ENCODE measurements around the gene TRPV2.
"Not testable (repeated sequence)": the region's sequence is repeated elsewhere in the genome, so short reads cannot be mapped to it uniquely, and the experiment has no call there.

TRPV2 gene

DNA sequence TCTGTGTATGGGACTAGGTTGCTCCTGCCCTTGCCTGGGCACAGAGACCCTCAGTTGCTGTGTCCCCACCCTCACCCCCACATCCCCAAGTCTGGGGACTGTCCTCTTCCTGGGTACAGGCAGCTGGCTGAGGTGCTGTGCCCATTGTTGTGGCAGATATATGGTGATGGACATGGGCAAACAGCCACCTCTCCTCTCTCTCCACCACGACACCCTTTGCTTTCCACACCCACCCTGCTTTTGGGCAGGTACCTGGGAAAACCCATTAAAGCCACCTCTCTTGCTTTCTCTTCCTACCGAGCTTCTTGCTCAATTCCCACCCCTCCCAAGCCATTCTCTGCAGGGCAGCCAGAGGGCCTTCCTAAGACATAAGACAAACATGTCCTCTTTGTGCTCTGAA lies 21.7 kb downstream of the TRPV2 start:
- DNase-seq, result no peak

DNA sequence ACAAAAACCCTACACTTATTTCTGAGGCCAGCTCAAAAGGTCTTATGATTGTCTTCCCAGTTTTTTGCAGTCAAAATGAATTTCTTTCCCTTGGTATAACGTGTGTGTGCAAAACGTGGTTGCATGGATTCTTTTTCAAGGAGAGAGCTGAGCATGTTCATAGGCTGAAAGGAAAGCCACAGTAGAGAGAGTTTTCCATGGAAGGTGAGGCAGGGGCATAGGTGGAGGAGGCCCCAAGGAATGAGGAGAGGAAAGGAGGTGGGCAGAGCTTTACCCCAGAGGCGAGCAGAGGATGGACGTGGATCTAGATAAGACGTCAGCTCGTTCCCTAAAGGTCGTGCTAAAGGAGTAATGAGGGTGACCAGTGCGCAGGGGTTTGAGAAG lies 22.8 kb downstream of the TRPV2 start:
- DNase-seq, result no peak

DNA sequence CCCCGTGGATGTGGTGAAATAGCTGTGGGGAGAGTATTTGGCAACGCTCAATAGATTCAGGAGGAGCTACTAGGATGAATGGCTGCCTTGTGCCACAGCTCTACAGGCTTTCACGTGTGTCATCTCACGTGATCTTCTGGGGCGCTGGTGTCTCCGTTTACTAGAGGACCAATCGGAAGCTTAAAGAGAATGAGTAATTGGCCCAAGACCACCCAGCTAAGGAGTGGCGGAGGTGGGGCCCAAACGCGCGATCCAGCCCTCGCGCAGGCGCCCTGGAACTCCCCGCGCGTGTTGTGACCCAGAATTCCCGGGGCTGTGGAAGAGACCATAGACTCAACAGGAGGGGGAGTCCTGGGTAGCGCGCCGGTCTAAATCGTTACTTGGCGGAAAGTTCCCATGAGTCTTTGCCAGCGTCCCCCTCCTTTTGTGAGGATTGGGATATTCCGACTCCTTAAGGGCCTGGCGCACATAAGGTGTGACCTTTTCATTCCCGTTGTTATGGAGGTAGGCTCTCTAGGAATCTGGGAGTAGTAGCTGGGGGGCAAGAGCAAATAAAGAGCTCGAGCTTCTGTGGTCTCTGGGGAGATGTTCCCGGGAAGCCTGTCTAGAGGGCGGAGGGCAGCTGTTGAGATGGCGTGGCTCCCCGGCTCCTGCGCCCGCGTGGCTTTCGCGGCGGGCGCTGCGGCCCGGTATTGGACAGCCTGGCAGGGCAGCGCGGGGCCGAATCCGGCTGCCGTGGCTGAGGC lies 23.4 kb downstream of the TRPV2 start:
- peak; percentile 90 for DNase-seq

DNA sequence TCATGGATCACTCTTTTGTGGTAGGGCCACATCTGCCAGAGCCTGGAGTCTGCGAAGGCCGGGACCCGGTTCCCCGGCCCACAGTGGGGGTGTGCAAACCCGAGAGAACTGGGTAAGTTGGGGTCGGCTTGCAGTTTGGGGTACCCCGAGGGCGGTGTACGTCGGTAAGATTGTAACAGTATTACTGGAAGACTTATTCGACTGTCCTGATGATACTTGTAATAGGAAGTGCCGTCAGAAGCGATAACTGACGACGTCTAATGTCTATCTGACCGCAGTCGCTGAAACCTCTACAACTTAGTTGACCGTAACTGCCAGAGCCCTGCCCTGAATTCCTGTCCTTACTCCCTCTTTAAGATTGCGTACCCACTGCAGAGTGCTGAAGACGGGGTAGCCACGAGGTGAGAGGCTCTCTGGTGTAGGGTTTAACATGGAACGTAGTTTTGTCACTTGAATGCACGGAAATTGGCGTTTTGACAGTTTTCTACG lies 24.0 kb downstream of the TRPV2 start:
- DNase-seq, result no peak

DNA sequence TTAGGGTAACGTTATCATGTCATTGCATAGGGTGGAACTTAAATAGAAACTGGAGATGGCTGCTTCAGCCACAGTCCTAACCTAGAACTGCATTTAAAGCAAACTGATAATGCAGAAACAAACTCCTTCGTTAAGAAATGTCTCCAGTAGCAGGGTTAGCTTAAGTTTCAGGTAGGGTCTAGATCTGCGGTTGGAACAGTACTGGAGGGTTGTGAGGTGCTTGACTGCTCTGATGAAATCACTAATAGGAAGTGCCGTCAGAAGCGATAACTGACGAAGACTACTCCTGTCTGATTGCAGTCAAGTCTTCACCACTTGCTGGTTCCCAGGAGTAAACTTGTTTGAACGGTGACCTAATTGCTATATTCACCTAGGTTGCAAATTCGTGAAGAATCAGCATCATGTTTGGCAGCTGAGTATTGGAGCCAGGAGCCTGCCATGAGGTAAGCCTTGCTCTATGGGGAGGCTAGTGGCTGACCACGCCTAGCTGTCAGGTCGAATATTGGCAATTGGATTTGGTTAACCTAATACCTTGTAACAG lies 24.5 kb downstream of the TRPV2 start:
- DNase-seq, result no peak

DNA sequence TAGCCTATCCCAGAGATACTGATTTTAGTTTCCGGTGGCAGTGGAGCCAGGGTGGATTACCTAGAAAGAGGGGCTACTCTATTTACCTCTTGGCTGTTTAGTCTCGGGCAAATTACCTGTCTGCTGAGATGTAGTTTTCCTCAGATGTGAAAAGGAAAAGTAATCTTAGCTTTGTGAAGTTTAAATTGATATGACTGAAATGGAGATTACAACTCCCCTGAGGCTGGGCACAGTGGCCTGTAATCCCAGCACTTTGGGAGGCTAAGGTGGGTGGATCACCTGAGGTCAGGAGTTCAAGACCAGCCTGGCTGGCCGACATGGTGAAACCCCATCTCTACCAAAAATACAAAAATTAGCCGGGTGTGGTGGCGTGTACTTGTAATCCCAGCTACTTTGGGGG lies 25.0 kb downstream of the TRPV2 start:
- not testable (repeated sequence) for DNase-seq

DNA sequence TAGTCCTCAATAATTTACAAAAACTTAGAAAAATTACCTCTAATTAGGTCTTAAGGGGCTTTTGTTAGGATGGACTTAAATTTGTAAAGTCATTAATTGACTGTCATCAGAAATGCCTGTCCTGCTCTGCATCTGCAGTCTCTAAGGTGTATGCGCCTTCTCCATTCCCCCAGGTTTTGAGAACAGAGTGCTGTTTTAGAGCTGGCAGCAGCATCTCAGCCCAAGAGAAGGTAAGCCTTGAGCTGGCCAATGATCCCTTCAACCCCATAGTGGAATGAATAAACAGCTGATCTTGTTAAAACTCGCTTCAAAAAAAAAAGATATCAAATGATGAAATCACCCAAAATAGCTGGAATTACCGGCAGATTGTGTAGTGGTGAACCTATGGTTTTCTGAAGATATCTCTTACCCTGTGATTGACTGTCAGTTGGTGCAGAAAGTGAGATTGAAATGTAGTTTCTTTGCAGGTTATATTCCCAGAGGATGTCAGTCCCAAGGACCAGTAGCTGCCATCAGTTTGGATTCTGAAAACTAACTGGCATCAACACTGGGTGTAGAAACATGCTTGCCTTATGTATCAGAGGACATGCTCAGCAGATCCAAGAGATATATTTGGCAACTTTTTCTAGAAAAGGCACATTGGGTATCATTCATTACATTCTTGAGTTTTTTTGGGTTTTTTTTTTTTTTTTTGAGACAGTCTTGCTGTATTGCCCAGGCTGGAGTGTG lies 25.7 kb downstream of the TRPV2 start:
- DNase-seq, result no peak

DNA sequence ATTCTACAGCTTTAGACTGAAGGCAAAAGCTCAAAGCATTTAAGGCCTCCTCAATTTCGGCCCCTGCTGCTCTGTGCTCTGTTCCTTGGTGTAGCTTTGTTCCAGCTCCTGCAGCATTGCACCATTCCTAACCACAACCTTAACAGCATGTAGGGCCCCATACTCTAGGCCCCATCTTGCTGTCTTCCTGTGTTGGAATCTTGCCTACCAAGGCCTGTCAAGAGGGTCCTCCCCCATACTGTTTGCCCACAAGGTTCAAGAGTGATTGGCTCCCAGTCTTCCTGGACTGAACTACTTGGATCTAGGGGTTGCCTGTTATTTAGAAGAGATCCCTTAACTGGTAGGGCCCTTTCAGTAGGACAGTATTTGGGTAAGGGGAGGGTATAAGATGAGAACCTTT lies 26.8 kb downstream of the TRPV2 start:
- no peak for DNase-seq

DNA sequence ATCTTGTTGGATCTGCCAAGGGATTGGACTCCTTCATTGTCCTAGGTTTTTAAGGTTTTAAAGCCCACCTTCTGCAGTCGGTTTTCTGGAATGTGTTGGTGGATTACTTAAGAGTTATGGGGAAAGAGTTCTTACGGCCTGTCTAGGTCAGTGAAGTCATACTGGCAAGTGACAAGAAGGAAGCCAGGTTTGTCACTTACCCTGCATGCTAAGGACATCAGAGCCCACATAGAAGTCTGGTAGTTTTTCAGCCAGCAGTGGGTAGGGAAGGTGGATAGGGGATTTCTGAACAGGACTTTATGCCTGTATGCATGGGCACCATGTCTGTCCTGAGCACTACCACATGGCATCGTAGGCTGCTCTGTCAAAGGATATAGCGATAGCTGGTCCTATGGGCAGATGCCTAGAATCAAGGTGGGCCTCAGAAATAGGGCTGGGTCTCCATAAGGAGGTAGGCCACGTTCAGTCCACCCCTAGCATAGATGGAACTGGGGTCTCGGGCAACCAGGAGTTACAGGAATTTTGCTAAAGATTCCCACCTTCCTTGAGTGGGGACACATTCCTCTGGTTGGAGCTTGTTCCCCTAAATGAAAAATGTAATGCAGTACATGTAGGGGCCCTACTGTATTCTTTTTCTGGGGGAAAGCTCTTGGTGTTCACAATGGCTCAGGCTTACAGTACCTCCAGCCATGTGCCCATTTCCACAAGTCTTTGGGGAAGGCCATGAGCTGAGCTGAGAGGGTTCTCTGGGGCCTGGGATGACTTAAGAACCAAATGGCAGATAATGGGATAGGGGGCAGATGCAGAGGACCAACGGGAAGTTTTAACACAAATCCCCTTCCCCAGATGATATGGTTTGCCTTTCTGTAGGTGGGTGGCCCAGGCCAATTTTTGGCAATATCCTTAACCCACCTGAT lies 27.5 kb downstream of the TRPV2 start:
- DNase-seq, result no peak

DNA sequence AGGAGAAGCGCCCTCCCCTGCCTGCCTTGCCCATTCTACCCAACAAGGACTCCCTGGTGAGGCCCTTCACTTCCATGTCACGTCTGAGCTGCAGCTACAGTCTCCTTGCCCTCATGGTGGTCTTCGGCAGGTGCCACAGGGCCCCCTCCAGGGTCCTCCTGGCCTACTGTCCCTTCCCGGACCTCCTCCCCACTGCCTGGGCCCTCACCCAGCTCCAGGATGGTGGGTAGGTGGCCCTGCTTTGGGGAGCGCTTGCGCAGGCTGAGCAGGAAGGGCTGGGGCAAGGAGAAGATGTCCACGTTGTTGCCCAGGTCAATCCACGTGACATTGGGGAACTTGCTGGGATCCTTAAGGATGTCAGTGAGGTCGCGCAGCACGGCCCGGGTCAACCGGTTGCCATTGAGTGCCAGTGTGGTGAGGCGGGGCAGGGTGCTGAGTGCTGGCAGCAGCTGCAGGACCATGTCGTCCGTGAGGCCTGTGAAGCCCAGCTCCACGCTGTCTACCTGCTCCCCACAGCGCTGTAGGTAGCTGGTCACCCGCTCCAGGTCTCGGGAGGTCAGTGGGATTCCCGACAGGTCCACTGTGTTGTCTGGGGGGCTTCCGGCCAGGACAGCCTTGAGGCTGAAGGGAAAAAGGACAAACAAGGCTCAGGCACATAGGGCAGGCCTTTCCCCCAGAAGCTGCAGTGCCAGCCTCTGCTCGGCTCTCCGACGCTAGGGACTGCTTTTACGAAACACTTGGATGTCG lies 28.3 kb downstream of the TRPV2 start:
- DNase-seq, result no peak

DNA sequence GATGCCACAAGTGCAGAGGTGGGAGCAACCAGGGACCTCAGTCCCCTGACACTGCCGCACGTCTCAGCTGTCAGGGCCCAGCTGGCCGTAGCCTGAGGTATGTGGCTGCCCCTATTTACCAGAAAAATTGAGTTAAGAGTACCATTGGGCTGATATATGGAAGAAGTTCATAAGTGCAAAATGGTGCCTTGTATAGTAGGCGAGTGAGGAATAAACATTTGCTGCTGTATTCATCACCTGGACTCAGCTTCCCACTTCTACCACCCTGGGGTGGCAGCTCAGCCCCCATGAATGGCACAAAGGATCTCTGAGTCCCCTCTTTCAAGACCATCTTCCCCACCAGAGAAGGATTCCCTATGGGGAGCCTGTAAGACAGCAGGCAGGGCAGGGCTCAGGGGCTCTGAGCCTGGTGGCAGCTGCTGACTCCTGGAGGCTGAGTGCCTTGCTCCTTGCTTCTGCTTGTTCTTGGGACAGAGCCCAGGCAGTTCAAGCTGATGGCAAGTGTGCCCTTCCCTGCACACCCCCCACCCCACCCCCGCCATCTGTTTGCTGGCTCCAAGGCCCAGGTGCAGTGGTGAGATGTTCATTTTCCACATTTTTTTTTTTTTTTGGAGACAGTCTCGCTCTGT lies 29.0 kb downstream of the TRPV2 start:
- DNase-seq, result no peak

DNA sequence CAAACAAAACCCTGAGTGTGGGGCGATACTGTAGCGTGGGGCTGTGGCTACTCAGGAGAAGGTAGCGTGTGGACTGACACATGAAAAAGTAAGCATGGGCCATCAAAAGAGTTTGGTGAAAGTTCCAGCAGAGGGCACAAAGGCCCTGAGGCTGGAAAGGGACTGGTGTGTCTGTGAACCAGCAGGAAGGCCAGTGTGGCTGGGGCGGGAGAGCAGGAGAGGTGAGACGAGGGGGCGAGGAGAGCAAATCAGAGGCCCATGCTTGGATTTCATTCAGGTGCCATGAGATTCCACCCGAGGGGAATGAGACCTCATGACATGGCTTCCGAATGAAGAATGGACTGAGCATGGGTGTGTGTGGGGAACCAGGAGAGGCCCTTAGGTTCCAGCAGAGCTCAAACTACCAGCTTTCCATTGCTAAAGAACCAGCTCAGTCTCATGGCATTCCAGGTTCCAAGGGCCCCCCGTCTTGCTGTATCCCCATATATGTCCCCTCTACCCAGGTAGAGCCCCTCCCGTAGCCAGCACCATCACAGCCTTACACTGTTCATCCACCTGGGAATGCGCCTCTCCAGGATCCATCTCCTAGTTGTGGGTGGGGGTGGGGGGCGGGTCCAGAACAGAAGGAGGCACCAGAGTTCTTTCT lies 31.1 kb downstream of the TRPV2 start:
- no peak for DNase-seq

DNA sequence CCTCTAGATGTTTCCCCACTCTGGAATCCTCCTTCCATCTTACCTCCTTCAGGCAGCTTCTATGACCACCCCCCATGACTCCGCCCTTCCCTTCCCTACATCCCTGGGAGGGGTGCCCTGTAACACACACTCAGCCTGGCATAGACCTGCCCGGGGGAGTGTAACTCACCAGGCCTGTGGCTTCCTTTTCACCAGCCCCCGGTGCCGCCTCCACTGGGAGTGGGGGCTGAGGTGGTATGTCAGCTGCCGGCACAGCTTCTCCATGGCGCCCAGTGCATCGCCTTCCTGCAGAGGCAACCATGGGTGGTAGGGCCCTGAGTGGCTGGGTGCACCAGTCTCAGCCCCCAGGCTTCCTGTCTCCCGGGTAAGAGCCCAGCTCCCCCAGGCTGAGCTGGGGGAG lies 32.3 kb downstream of the TRPV2 start:
- DNase-seq, result no peak

DNA sequence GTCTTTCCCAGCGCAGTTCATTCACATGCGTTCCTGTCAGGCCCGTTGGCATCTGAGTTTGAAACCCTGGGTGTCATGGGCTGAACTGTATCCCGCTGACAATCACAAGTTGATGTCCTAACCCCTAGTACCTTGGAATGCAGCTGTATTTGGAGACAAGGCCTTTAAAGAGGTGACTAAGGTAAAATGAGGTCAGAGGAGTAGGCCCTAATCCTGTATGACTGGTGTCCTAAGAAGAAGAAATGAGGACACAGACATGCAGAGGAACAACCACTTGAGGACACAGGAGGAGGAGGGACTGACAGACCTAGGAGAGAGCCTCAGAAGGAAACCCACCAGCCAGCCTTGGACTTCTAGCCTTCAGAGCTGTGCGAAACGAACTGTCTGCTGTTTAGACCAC lies 33.1 kb downstream of the TRPV2 start:
- no peak for DNase-seq

DNA sequence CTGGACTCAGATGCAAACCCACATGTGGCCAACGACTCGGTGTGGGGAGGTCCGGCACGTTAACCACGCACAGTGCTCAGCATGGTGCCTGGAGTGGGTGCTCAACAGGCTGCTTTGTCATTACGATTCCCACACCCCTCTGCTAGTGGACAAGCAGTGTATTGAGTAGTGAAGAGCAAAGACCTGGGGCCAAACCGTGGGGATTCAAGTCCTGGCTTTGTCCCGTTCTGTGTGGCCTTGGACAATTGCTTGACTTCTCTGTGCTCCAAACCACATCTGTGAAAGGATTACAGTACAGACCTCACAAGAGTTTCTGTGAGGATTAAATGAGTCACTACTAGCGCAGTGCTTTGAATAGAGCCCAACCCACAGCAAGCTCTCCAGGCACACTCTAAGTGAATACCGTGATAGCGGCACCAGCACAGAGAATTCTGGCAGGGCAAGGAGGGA lies 33.8 kb downstream of the TRPV2 start:
- no peak for DNase-seq

DNA sequence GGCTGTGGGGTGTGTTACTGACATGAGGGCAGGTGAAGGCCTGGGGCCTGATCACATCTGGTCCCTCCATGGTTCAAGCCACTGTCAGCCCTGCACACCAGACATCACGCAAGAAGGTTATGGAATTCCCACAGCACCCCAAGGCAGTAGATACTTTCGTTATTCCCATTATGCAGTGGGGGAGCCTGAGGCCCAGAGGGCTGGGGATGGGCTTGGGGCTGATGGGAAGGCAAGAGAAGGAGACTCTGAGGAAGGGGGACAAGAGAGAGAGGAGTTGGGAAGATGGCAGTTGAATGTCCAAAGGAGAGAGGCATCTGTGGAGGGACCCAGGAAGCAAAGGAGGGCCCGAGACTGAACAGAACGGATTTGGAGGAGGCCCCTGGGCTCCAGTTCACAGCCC lies 34.7 kb downstream of the TRPV2 start:
- no peak for DNase-seq

DNA sequence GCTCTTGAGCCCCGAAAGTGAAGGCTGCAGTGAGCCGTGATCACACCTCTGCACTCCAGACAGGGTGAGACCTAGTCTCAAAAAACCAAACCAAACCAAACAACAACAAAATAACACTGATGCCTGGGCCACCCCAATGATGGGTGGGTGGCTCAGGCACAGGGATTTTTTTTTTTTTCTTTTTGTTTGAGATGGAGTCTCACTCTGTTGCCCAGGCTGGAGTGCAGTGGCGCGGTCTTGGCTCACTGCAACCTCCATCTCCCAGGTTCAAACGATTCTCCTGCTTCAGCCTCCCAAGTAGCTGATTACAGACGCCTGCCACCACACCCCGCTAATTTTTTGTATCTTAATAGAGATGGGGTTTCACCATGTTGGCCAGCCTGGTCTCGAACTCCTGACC lies 36.9 kb downstream of the TRPV2 start:
- not testable (repeated sequence) for DNase-seq

DNA sequence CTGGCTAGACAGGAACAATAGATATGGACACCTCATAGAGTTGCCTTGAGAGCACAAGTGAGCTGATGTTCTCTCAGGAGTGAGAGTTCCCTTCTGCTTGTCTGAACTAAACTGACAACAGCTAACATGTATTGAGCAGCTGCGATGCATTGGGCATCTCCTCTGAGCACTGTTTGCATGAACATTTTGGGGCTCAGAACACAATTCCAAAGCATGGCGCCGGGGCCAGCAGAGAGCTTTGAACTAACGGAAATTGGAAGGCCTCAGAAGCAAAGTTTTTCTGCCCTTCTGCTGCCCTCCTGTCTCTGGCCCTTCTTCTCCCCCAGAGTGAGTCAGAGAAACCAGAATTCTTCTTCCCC lies 38.1 kb downstream of the TRPV2 start:
- no peak for DNase-seq

DNA sequence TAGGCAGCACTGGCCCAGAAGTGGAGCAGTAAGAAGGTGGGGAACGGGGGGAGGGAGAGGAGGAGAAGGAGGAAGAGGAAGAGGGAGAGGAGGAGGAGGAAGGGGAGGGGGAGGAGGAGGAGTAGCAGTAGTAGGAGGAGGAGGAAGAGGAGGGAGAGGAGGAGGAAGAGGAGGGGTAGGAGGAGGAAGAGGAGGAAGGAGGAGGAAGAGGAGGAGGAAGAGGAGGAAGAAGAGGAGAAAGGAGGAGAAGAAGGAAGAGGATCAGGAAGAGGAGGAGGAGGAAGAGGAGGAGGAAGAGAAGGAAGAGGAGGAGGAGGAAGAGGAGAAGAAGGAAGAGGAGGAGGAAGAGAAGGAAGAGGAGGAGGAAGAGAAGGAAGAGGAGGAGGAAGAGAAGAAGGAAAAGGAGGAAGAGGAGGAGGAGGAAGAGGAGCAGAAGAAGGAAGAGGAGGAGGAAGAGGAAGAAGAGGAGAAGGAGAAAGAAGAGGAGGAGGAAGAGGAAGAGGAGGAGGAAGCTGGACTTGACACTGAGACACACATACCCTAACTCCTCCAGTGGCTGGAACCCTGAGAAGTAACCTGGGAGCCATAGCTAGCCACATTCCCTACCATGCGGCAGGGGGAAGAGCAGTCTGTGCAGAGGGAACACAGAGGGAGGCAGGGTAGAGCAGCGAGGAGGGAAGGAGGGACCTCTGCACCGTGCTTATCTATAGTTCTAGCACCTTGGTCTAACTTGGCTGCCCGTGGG lies 40.8 kb downstream of the TRPV2 start:
- DNase-seq, result no peak

DNA sequence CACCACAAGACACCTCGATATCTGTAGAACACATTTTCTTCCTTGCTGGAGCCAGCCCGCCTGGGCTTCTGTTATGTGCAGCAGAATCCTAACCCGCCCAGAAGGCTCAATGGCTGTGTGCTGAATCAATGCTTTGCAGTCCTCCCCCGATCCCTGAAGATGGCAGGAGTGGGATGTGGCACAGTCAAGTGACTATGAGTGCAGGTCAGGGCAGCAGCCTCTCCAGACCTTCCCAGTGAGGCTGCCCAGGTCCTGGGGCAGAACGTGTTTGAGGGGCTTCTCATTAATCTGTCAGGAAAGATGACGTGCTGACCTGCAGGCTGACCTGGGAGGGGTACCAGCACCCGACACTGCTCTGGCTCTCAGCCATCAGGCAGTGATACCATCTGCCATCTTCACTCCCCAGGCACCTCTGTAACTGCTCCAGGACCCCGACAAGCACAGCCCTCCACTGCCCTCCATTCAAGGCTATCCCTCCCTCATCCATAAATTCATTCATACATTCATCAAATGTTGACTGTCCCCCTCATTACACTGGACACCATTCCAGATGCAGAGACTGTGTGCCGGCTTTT lies 41.5 kb downstream of the TRPV2 start:
- DNase-seq, result no peak

Data from activated T-cell treated with anti-CD3 and anti-CD28 coated beads, Interleukin-2, amount 50 U/mL, for 1 hour (primary cell).